Fibroblast of villous mesenchyme (primary cell): ENCODE measurements around the gene COA3. TPM values are rescaled to one million over a fixed set of nuclear protein-coding genes. Genes with fewer than 3 reads are reported as not detected.
A peak's percentile ranks its signal among the peaks of the same experiment; 100 is the strongest.

ENCODE experiments used
- DNase-seq: peaks from one replicate; pipeline ENCODE4 v3.0.0-alpha.2; 2010; ENCODE audit warnings: low read depth
- H3K4me3 ChIP-seq: 2 replicates; pipeline ENCODE4 v1.5.1; 2011; ENCODE audit warnings: low read depth, mild to moderate bottlenecking, low read length
- CTCF ChIP-seq: IDR thresholded peaks from 2 replicates; pipeline ENCODE4 v1.5.1; 2012; ENCODE audit warnings: low read depth, mild to moderate bottlenecking, low read length; ENCODE audit not compliant: insufficient read depth
- total RNA-seq: library from RNA; depleted of rRNA; stranded (reverse); fragments of >200 nt; gene quantifications from 2 replicates; pipeline ENCODE4 v1.2.3, GENCODE V29; 2012

COA3 gene
- total RNA-seq, 1 donor: 52.2 TPM

GRCh38 chr17:42844761-42845555 lies 46.5 kb upstream of the COA3 start:
- no peak overlapping the region for H3K4me3 ChIP-seq
- TF ChIP-seq CTCF: no peak
- no peak for DNase-seq

- DNase-seq: no peak
- H3K4me3 ChIP-seq: no peak within 1 kb of the TSS
- TF ChIP-seq CTCF: no peak
These were observed 45.8 kb upstream of the COA3 start, which contains the start of gene AOC2 for GRCh38 chr17:42844271-42844670. AOC2 (plus strand) TSS chr17:42844580; CDS start chr17:42844627, 47 bp downstream.

DNA sequence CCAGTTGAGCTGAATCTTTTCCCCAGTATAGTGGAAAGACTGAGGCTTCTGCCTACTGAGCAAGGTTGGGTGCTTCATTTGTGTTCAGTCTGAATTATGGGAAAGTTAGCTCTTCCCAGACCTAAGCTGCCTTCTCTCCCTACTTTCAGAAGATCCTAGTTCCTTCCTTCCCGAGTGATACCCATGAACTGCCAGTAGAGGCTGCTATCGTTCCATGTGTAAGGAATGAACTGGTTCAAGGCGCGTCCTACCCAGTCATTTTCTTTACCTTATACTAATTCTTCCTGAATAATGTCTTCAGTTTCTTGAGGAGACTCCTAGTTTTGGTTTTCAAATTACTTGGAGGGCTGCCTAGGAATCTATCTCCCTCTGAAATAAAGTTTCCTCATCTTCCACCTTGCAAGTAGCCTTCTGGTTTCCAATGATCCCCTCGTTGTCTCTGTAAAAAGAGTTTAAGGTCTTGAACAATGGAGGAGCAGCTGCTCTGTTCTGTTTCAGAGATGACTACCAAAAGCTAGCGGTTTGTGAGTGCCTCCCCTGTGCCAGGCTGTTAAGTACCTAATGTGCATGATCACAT lies 44.9 kb upstream of the COA3 start:
- H3K4me3 ChIP-seq: no peak overlapping the region
- DNase-seq: peak; percentile 76
- peak; percentile 100 for TF ChIP-seq CTCF

DNA sequence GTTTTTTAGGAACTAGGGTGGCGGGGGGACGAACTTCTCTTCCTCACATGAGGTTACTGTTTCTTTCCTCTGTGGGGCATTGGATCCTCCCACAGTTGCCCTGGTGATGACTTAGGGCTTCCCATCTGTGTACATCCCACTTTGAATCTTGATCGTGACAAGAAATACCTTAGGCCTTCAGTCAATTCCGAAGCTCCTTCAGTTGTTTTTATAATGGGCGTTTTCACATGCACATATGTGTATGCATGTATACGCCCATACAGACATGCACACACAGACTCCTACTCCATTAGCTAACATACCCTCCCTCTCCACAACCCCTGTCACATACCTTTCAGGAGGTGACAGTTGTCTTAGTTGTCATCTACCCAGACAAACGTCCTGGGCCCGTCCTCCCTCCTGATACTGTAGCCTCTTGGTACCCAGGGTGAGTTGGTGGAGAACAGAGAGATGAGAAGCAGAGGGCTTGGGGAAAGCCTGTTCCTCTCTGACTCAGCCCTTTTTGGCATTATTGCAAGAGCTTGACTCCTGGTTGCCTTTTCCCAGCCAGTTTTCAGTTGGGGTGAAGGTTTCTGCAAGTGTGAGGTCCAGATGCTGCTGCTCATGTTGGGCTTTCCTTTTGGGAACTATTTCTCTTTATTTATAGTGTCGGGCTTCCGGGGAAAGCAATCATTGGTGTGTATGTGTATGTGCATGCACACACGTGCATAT lies 43.6 kb upstream of the COA3 start:
- no peak for DNase-seq
- no peak overlapping the region for H3K4me3 ChIP-seq
- no peak for TF ChIP-seq CTCF

DNA sequence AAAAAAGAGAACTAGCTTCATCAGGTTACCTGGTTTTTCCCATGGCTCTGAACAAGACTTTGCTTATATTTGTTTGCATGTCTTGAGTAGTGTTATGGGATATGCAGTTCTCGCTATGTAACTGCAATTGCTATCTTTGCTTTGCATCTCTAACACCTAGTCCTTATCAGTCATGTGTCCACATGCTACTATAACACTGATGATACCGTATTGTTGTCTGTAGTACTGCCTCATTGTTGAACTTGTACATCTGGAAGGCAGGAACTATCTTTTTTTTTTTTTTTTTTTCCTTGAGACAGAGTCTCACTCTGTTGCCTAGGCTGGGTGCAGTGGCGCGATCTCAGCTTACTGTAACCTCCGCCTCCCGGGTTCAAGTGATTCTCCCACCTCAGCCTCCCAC lies 37.2 kb upstream of the COA3 start:
- no peak for TF ChIP-seq CTCF
- no peak overlapping the region for H3K4me3 ChIP-seq
- DNase-seq: no peak

DNA sequence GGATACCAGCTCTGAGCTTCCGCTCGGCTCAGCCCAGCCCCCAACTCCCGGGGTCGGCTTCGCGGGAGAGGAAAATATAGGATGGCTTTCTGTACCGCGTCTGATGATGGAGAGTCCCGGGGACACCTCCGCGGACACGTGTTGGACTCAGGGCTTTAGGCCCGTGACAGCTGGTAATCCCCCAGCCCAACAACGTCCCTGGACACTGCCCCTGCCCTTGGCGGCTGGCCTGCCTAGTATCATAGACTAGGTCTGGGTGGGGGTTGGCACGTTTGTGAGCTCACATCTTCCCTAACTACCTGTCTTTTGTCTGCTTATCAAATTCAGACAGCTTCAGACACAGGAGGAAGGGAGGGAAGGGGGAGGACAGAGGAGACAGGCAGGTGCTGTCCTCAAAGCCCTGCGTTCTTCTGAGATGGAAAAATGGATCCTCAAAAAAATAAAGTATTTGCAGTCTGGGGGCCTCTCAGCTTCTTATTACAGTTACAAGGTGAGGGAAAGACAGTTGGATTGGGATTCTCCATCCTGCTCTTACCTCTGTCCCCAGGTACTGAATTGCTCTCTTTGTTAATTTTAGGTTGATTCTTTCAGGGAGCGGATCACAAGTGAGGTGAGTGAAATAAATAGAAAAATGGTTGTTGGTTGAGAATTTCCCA lies 35.4 kb upstream of the COA3 start:
- no peak for TF ChIP-seq CTCF
- peak overlapping the region; percentile 99 for H3K4me3 ChIP-seq
- no peak for DNase-seq
